ENCODE data around the gene ASB14.
"Not testable (repeated sequence)": the region's sequence is repeated elsewhere in the genome, so short reads cannot be mapped to it uniquely, and the experiment has no call there.

The ASB14 gene

GRCh38 chr3:57292159-57292896 lies at the start of gene ASB14:
ASB14 (minus strand) TSS chr3:57292685; CDS start chr3:57292033, 652 bp downstream.
- Histone ChIP-seq H3K4me3 (ENCODE audit: low read depth, low read length) (no peak within 1 kb of the TSS), H3K36me3 (ENCODE audit: control insufficient read depth, insufficient read depth, low read length) (no peaks in the 10 kb centered on the region), H3K4me1 (ENCODE audit: control insufficient read depth, insufficient read depth, low read length) (no peaks in the 10 kb centered on the region), H3K9ac (ENCODE audit: low read depth, low read length) (no peak within 1 kb of the TSS), H3K9me3 (ENCODE audit: control insufficient read depth, insufficient read depth, low read length) (no peaks in the 10 kb centered on the region), H3K27me3 (ENCODE audit: control insufficient read depth, insufficient read depth, low read length) (no peaks in the 10 kb centered on the region)

- not testable (repeated sequence) for H3K36me3 ChIP-seq (ENCODE audit: control insufficient read depth, insufficient read depth, low read length); H3K9me3 ChIP-seq (ENCODE audit: control insufficient read depth, insufficient read depth, low read length); H3K4me3 ChIP-seq (ENCODE audit: low read depth, low read length); H3K4me1 ChIP-seq (ENCODE audit: control insufficient read depth, insufficient read depth, low read length); H3K27me3 ChIP-seq (ENCODE audit: control insufficient read depth, insufficient read depth, low read length); H3K9ac ChIP-seq (ENCODE audit: low read depth, low read length)
These were observed 46.7 kb upstream of the ASB14 start for GRCh38 chr3:57339071-57339642.

GRCh38 chr3:57338272-57339070 lies 46.0 kb upstream of the ASB14 start:
- H3K4me3 ChIP-seq (ENCODE audit: low read depth, low read length); H3K9ac ChIP-seq (ENCODE audit: low read depth, low read length); H3K9me3 ChIP-seq (ENCODE audit: control insufficient read depth, insufficient read depth, low read length); H3K27me3 ChIP-seq (ENCODE audit: control insufficient read depth, insufficient read depth, low read length); H3K4me1 ChIP-seq (ENCODE audit: control insufficient read depth, insufficient read depth, low read length); H3K36me3 ChIP-seq (ENCODE audit: control insufficient read depth, insufficient read depth, low read length): not testable (repeated sequence)

GRCh38 chr3:57335283-57335938 lies 42.9 kb upstream of the ASB14 start:
- H3K9me3 ChIP-seq (ENCODE audit: control insufficient read depth, insufficient read depth, low read length) = no peaks in the 10 kb centered on the region
- H3K27me3 ChIP-seq (ENCODE audit: control insufficient read depth, insufficient read depth, low read length) = no peaks in the 10 kb centered on the region

GRCh38 chr3:57331078-57331610 lies 38.7 kb upstream of the ASB14 start:
- no peaks in the 10 kb centered on the region for H3K4me1 ChIP-seq (ENCODE audit: control insufficient read depth, insufficient read depth, low read length)
- H3K36me3 ChIP-seq (ENCODE audit: control insufficient read depth, insufficient read depth, low read length) = no peaks in the 10 kb centered on the region
- H3K4me3 ChIP-seq (ENCODE audit: low read depth, low read length) = no peak overlapping the region
- H3K27me3 ChIP-seq (ENCODE audit: control insufficient read depth, insufficient read depth, low read length) = no peaks in the 10 kb centered on the region
- no peak overlapping the region for H3K9ac ChIP-seq (ENCODE audit: low read depth, low read length)
- no peaks in the 10 kb centered on the region for H3K9me3 ChIP-seq (ENCODE audit: control insufficient read depth, insufficient read depth, low read length)

More at GRCh38 chr3:57335283-57335938, 42.9 kb upstream of the ASB14 start:
- no peaks in the 10 kb centered on the region for H3K36me3 ChIP-seq (ENCODE audit: control insufficient read depth, insufficient read depth, low read length)
- no peaks in the 10 kb centered on the region for H3K4me1 ChIP-seq (ENCODE audit: control insufficient read depth, insufficient read depth, low read length)
- no peak overlapping the region for H3K4me3 ChIP-seq (ENCODE audit: low read depth, low read length)
- no peak overlapping the region for H3K9ac ChIP-seq (ENCODE audit: low read depth, low read length)

- not testable (repeated sequence) for H3K9me3 ChIP-seq (ENCODE audit: control insufficient read depth, insufficient read depth, low read length); H3K9ac ChIP-seq (ENCODE audit: low read depth, low read length); H3K4me1 ChIP-seq (ENCODE audit: control insufficient read depth, insufficient read depth, low read length); H3K27me3 ChIP-seq (ENCODE audit: control insufficient read depth, insufficient read depth, low read length); H3K36me3 ChIP-seq (ENCODE audit: control insufficient read depth, insufficient read depth, low read length); H3K4me3 ChIP-seq (ENCODE audit: low read depth, low read length)
These were observed 34.0 kb upstream of the ASB14 start for GRCh38 chr3:57326498-57326897.

- no peak overlapping the region for H3K9ac ChIP-seq (ENCODE audit: low read depth, low read length)
- H3K9me3 ChIP-seq (ENCODE audit: control insufficient read depth, insufficient read depth, low read length) = no peaks in the 10 kb centered on the region
- H3K4me3 ChIP-seq (ENCODE audit: low read depth, low read length) = no peak overlapping the region
- H3K36me3 ChIP-seq (ENCODE audit: control insufficient read depth, insufficient read depth, low read length) = no peaks in the 10 kb centered on the region
- H3K4me1 ChIP-seq (ENCODE audit: control insufficient read depth, insufficient read depth, low read length) = no peaks in the 10 kb centered on the region
- no peaks in the 10 kb centered on the region for H3K27me3 ChIP-seq (ENCODE audit: control insufficient read depth, insufficient read depth, low read length)
These were observed 21.7 kb upstream of the ASB14 start for GRCh38 chr3:57314204-57314603.

GRCh38 chr3:57309769-57310360 lies 17.4 kb upstream of the ASB14 start:
- Histone ChIP-seq H3K27me3 (ENCODE audit: control insufficient read depth, insufficient read depth, low read length) (no peaks in the 10 kb centered on the region), H3K36me3 (ENCODE audit: control insufficient read depth, insufficient read depth, low read length) (no peaks in the 10 kb centered on the region), H3K9ac (ENCODE audit: low read depth, low read length) (no peak overlapping the region), H3K4me1 (ENCODE audit: control insufficient read depth, insufficient read depth, low read length) (no peaks in the 10 kb centered on the region), H3K4me3 (ENCODE audit: low read depth, low read length) (no peak overlapping the region), H3K9me3 (ENCODE audit: control insufficient read depth, insufficient read depth, low read length) (no peaks in the 10 kb centered on the region)

GRCh38 chr3:57303520-57303919 lies 11.0 kb upstream of the ASB14 start:
- not testable (repeated sequence) for H3K9me3 ChIP-seq (ENCODE audit: control insufficient read depth, insufficient read depth, low read length); H3K9ac ChIP-seq (ENCODE audit: low read depth, low read length); H3K4me1 ChIP-seq (ENCODE audit: control insufficient read depth, insufficient read depth, low read length); H3K27me3 ChIP-seq (ENCODE audit: control insufficient read depth, insufficient read depth, low read length); H3K36me3 ChIP-seq (ENCODE audit: control insufficient read depth, insufficient read depth, low read length); H3K4me3 ChIP-seq (ENCODE audit: low read depth, low read length)

- Histone ChIP-seq H3K4me1 (ENCODE audit: control insufficient read depth, insufficient read depth, low read length) (no peaks in the 10 kb centered on the region), H3K27me3 (ENCODE audit: control insufficient read depth, insufficient read depth, low read length) (no peaks in the 10 kb centered on the region), H3K9ac (ENCODE audit: low read depth, low read length) (no peak overlapping the region), H3K4me3 (ENCODE audit: low read depth, low read length) (no peak overlapping the region), H3K36me3 (ENCODE audit: control insufficient read depth, insufficient read depth, low read length) (no peaks in the 10 kb centered on the region), H3K9me3 (ENCODE audit: control insufficient read depth, insufficient read depth, low read length) (no peaks in the 10 kb centered on the region)
These were observed 5.6 kb upstream of the ASB14 start for GRCh38 chr3:57298041-57298440.

GRCh38 chr3:57292897-57293526 lies 527 bp upstream of the ASB14 start:
- Histone ChIP-seq H3K4me3 (ENCODE audit: low read depth, low read length) (no peak overlapping the region), H3K9ac (ENCODE audit: low read depth, low read length) (no peak overlapping the region), H3K27me3 (ENCODE audit: control insufficient read depth, insufficient read depth, low read length) (no peaks in the 10 kb centered on the region), H3K4me1 (ENCODE audit: control insufficient read depth, insufficient read depth, low read length) (no peaks in the 10 kb centered on the region), H3K36me3 (ENCODE audit: control insufficient read depth, insufficient read depth, low read length) (no peaks in the 10 kb centered on the region), H3K9me3 (ENCODE audit: control insufficient read depth, insufficient read depth, low read length) (no peaks in the 10 kb centered on the region)
